NCI-H446 treated with DMSO at 0.1 percent for 48 hours (cell line): Measurements from ENCODE around the gene SLC2A13.
"Not testable (repeated sequence)": the region's sequence is repeated elsewhere in the genome, so short reads cannot be mapped to it uniquely, and the experiment has no call there.

Experiments used
- DNase-seq: peaks from one replicate; lab custom pipeline; 2025; lab: John Stamatoyannopoulos, UW

The SLC2A13 gene

GRCh38 chr12:39752482-39753137 is 353.3 kb downstream of the SLC2A13 start:
- no peak for DNase-seq

- not testable (repeated sequence) for DNase-seq
Observed at GRCh38 chr12:39746151-39746550, 359.7 kb downstream of the SLC2A13 start.

- no peak for DNase-seq
Observed at GRCh38 chr12:39743655-39744054, 362.2 kb downstream of the SLC2A13 start.

GRCh38 chr12:39736406-39736805 is 369.5 kb downstream of the SLC2A13 start:
- no peak for DNase-seq

GRCh38 chr12:39723831-39724230 is 382.1 kb downstream of the SLC2A13 start:
- DNase-seq = peak; percentile 84

GRCh38 chr12:39722504-39722903 is 383.4 kb downstream of the SLC2A13 start:
- no peak for DNase-seq

GRCh38 chr12:39713552-39713951 is 392.3 kb downstream of the SLC2A13 start:
- DNase-seq = no peak

GRCh38 chr12:39712334-39712733 is 393.5 kb downstream of the SLC2A13 start:
- no peak for DNase-seq
